NCI-H748 (cell line): ENCODE measurements around the gene DTNB.
A peak's percentile ranks its signal among the peaks of the same experiment; 100 is the strongest.

ENCODE experiments used
- DNase-seq: peaks from one replicate; lab custom pipeline; 2025; ENCODE audit not compliant: unreplicated experiment; lab: John Stamatoyannopoulos, UW

DTNB gene

DNA sequence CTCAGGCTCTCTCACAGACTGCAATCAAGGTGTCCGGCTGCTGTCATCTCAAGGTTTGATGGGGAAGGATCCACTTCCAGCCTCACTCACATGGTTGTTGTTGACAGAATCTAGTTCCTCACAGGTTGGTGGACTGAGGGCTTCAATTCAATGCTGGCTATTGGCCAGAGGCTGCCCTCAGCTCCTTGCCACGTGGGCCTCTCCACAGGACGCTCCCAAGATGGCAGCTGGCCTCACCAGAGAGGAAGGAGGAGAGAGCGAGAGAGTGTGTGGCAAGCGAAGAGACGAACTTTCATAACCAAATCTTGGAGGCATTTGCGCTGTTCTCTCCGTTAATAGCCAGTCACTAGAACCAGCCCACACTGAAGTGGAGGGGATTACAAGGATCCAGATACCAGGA is 318.1 kb downstream of the DTNB start:
- DNase-seq, result no peak

DNA sequence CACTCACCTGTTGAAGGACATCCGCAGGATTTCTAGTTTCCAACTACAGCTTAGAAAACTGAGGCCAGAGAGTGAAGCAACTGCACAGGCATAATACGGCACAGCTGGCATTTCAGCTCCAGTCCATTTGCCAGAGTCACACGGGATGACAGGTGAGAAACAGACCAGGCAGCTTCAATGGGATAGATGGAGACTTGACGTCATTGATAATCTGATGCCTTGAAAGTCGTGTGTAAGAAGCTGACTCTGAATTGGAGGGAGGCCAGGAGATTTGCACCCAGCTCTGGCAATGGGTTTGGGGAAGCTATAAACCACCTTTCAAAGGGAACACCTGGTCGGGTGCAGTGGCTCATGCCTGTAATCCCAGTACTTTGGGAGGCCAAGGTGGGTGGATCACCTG is 319.3 kb downstream of the DTNB start:
- DNase-seq, result peak; percentile 17

DNA sequence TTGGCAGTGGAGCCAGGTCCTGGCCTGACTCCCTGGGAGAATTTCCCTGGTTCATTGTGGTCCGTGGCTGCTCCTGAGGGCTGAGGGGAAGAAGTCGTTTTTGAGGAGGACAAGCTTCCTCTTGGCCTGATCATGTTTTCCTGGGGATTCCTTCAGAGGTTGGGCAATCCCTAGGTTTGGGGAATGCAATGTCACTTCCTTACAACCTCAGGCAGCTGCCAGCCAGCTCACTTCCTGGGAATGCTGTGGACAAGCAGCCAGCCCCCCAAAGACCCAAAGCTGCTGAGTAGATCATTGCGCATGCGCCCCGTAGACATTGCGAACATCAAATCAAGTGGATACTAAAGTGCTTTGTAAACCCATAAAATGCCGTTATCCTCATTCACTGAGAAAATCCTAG is 324.0 kb downstream of the DTNB start:
- no peak for DNase-seq

DNA sequence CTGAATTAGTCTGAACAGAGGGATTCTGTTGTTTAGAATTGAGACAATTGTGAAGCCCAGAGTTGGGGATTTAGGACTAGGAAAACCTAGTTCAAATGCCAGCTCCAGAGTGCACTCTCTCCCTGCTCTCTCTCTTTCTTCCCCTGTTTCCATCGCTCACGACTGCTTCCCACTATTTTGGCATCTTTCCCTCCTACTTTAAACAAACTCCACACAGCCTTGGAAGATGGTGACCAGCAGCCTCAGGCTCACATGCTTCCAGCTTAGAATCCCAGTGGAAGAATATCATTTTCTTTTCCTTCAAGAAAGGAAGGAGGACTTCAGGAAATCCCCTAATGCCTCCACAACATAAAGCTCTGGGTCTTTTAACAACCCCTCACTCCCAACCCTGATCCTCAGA is 325.5 kb downstream of the DTNB start:
- DNase-seq, result no peak

DNA sequence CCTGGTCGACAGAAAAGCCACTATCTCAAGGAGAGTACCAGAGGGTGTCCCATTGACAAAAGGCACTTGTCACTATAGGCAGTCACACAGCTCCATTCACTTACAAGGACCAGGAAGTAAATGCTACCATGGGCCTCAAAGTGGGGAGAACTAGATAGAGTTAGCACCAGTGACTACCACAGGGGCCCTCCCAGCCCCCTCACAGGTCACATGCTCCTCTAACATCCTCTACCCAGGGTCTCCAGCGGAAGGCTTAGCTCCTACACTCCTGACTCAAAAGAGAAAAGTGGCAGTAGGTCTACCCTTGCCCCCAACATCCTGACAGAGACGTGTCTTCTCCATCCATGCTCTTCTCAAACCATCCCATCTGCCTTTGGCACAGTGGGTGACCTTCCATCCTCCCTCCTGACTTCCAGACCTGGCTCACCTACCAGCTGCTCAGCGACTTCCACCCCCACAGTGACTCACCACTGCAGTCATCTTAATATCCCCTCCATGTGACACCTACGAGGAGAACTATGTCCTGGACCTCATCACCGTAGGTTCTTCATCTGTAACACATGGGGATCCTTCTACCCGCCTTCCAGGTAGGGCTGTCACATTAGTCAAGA is 326.1 kb downstream of the DTNB start:
- DNase-seq, result no peak

DNA sequence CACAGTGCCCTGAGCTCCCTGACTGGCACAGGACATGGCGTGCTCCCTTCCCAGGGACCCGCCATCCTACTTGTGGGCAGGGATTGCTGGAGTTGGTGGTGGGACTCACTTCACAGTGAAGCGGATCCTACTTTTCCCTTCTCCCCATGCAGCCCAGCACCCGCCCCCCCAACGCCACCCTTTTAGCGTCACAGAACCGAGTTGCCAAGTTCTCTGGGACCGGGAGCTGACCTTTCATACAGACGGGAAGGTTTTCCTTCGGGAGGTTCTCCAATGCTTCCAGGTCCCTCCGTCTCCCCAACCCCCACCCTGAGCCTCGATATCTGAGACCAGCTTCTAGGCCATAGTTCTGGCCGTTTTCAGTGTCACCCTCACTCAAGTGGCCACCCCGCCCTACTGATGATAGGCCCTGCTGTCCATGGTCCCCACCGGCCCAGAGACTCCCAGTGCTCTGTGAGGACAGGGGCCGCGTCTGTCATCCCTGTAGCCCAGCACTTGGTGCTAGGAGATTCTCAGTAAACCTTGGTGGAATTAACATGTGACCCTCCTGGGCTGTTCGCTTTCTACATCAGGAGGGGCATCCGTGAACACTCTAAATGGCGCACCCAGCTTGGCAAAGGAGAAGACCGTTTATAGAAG is 330.1 kb downstream of the DTNB start:
- DNase-seq, result no peak

DNA sequence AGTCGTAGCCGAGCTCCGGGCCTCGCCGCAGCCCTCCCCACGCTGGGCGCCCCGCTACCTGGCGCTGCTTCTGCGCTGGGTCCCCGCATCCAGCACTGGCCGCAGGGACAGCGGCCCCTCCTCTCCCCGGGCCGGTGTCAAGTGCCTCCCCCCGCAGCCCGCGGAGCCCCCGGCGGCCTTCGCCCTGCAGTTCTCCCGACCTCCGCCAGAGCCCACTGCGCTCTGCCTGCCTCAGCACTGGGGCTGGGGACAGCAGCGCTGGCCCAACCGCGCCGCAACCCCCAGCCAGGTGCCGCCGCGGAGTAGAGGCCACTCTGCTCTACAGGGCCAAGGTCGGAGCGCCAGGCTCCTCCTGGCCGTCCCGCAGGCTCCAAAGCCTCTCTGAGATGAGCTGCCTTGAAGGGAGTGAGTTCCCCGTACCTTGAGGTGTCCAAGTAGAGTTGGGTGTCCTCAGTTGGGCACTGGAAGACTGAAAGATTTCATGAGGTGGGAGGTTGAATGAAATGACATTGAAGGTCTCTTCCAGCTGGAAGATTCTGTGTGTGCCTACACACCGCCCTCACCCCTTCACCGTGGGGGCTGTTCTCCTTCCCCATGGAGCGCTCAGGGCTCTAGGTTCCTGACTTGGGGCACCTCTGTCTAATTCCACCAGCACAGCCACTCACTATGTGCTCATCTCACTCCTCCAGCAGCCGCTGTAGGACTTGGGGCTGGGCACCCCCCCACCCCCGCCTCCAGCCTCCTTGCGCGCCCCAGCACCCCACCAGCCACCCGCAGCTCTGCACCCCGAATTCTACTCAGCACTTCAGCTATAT is 330.8 kb downstream of the DTNB start:
- DNase-seq, result peak; percentile 87

DNA sequence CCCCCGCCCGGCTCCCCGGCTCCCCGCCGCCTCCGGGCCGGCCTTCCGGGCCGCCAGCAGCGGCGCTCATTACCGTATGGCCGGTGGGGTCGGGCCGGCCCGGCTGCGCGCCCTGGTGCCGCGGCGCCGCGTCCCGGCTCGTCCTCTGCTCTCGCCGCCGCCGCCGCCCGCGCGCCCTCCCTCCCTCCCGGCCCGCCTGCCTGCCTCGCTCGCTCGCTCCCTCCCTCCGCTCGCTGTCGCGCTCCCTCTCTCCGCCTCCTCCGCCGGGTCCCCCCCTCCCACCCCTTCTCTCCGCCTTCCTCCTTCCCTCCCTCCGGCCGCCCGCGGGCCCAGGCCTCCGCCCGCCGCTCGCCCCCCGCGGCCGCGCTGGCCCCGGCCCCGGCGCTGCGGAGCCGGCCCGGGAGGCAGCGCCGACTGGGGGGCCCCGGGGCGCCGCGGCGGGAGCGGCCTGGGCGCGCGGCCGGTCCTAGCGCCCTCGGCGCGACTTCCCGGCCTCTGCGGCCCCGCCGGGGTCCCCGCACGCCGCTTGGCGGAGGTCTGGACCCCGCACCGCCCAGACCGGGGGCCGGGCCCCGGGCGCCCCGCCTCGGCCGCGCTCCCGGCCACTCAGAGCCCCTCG is 331.5 kb downstream of the DTNB start, which contains the start of gene DNMT3A:
DNMT3A (minus strand) TSS at position 173 of the 619 bp plus-strand sequence. CDS start 27,941 bp downstream, outside the sequence.
- peak; percentile 62 for DNase-seq

DNA sequence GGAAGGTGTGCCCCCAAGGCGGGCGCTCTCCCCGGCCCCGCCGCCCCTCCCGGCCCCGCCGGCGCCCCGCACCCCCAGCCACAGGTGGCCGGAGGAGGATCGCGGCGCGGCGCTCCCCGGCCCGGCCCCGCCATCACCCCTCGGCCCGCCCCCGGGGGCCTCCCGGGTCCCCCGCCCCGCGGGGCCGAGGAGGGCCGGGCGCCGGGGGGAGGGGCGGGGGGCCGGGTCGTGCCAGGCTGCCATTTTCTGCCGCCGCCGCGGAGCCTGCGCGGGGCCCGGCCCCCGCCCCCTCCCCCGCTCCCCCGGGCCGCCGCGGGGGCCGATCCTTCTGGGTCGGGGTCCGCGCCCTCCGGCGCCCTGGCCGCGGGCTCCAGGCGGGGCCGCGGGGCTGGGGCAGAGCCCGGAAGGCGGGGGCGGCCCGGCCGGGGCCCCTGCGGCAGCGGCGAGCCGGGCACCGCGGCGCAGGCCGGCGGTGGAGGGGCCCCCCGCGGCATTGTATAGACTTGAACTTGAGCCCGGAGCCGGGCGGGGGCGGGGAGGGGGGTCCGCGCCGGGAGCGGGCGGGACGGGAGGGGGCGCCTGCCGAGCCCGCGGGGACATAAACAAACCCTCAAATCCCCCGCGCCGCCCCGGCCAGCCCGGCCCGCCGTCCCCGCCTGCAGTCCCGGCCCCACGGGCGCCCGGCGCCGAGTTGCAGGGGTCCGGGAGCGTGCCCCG is 332.2 kb downstream of the DTNB start:
- peak; percentile 54 for DNase-seq

DNA sequence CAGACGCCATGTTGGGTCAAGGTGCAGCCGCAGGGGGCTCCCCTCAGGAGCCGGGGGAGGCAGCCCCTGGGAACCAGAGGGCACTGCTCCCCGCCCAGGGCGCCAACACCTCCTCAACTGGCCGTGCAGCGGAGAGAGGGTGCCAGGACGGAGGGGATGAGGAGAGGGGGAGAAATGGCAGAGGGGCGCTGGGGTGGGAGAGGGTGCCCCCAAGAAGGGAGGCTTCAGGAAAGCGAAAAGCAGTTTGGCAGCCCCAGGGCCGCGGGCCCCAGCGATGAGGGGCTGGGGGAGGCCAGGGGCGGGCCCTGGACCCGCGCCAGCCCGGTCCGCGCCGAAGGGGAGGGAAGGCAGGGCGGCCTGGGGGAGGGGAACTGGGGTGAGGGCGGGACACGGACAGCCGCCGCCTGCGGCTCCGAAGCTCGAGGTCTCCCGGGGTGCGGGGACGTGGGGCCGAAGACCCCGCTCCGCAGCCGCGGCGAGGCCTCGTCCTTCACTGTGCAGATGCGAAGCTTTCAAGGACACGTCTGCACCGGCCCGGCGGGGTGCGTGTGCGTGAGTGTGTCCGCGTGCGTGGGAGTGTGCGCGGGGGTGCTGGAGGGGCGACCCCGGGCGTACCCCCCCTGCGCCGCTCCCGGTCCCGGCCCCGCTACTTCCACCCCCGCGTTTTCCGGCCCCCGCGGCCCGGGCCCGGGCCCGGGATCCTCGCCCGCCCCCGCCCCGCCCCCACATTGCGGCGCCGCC is 333.0 kb downstream of the DTNB start:
- DNase-seq, result peak; percentile 69

DNA sequence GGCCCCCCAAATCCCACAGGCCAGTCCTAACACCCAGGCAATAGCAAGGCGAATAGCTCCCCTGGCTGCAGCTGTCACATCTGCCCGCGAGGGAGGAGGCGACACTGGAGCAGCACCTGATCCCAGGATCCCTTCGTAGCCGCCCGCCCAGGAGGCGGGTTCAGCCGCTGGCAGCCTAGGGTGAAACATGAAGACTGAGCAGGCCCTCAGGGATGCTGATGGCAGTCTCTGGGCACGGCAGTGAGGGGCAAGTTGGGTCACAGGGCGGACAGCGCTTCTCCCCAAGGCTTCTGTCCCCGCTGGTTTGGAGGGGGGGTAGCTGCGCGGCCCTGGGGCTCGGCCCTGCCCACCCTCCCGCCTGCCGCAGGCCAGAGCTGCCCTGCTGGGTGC is 333.6 kb downstream of the DTNB start:
- DNase-seq, result peak; percentile 76

DNA sequence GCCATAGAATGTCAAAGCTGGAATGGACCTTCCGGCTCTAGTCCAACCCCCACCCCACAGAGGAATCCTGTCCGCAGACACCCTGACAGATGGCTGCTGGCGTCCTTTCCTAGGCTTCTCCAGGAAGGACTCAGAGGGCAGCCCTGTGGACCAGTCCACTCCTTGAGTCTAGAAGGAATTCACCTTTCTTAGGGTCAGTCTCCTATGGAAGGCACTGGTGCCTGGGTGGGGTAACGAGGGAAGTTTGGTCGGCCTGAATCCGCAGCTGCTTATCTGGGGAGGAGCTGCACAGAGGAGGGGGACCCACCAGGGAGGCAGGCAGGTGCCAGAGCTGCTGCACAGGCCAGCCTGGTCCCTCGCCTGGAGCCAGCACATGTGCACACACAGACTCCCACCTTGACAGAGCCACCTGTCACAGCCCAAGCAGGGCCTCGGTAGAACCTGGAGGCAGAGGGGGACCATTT is 334.1 kb downstream of the DTNB start:
- DNase-seq, result no peak

DNA sequence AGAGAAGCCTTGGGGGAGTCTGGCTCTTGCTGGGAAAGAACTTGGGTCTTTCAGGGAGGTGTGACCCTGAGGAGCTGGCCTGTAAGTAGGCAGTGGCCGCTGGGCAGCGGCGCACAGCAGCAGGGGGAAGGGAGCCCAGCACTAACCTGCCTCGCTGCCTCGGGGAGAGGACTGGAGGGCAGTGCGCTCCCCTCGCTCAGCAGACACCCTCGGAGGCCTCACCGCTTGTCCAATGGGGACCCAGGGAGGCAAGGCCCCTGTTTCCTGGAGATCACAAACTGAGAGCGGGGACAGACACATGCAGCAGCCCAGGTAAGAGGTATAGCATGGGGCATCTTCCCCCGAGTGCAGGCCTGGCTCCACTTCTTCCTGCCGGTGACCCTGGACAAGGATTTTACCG is 335.0 kb downstream of the DTNB start:
- DNase-seq, result no peak

DNA sequence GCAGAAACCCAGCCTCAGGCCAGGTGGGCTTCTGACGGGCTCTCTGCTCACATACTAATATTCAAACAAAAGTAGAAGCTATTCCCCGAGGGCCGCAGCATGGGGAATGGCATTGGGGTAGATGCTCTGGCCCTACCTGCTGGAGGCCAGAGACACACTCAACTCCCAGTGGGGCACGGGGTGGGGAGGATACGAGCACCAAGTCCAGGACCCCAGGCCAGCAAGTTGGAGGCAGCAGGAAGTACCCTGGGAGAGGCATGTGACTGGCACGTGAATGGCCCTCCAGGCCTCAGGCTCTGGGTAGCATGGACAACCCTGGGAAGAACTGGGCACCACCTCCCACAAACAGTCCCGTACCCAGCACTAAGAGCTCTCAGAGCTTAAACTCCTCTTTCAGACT is 335.5 kb downstream of the DTNB start:
- DNase-seq, result no peak

DNA sequence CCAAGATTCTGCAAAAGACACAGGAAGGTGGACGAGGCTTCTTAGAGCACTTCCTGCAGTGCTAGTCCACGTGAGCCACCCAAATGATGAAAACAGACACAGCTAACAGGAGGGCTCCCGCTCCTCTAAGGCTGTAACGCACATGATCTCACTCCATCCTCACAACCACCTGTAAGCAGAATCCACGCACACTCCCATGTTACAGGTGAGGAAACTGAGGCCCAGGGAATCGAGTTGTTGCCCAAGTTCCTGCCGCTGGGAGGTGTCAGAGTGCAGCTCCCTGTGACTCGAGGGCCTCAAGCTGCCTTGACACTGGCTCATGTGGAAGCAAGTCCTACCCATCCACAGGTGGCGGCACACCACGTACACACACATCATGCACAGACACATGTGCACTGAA is 336.1 kb downstream of the DTNB start:
- DNase-seq, result no peak

DNA sequence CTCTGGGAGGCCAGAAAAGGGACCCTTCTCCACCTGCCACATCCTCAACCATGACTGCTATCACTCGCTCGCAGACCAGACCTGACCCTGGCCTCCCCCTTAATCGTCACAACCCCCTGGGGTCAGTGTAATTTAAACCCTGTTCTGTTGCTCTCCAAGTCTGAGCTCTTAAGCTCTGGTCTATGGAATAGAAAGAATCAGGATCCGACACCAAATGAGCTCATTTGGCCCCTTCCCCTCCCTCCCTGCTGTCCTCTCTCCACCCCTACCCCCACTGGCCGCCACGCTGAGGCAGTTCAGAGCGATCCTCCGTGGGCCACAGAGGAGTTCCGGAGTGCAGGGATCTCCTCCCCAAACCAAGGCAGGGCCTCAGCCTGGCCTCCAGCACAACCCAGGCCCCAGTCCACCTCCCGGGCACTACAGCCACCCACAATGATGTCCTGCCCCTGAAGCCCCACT is 337.0 kb downstream of the DTNB start:
- no peak for DNase-seq

DNA sequence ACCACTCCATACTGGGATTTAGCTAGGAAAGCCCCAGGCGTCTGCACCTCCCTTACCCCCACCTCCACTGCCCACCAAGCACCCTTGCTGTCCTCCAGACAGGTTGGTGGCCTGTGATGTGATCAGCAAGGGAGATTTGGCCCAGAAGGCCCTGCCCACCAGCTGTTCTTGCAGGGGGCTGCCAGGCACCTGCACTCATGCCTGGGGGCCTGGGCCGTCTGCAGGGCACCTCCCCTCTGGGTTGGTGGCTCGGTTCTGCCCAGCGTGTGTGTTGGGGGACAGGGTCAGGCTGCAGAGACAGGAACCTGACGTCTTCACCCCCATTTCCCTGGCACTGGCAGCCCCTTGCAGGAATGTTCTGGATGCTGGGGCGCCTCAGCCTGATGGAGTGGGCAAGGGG is 337.4 kb downstream of the DTNB start:
- no peak for DNase-seq

DNA sequence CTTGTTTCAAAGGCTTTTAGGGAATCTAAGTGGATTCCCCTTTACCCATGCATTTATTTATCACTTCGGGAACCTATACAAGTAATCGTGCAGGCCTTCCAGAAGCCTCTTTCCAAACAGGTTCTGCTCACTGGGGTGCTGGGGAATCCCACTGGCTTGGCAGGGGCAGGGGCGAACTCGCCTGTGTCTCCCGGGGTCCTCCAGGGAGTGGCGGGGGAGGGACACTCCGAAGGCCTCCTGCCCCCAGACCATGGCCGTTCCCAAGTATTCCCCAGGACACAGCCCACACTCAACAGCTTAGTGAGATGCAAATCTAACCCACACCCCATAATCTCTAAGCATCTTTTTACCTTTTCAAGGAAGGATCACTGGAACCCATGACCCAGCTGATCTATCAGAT is 338.2 kb downstream of the DTNB start:
- no peak for DNase-seq

DNA sequence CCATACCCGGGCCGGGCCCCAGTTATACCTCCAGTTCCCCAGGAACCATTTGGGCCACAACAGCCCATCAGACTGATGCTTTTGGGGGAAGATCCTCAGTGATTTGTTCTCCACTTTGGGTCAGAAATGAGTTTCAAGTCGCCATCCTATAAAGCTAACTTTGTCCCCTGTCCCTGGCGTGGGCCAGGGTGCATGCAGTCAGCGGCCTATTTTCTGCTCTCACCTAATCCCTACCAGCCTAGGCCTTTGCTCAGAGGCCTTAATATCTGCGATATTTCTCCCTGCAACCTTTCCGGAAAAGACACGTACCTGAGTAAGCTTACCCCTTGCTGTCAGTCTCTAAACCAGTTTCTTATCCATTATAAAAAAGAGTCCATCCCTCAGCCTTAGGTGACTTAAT is 338.9 kb downstream of the DTNB start:
- no peak for DNase-seq

DNA sequence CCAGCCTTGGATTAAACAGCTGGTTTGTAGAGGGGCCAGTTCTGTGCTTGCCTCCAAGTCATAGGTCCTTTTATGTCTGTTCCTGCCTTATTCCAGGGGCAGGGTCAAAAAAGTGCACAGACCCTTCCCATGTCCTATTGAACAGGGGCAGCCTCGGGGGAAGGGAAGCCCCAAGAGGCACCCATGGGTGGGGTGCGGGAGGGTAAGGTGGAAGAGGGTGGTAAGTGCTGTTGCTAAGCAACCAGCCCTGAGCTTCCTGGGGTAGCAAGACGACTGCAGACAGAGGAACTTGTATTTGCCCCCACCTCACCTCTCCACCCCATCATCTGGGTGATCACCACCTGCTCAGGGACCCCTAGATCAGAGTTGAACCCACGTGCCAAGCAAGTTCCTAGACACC is 339.4 kb downstream of the DTNB start:
- no peak for DNase-seq
